ENCODE results near the gene AMDHD2.
A peak's percentile ranks its signal among the peaks of the same experiment; 100 is the strongest.

Gene AMDHD2, protein sequence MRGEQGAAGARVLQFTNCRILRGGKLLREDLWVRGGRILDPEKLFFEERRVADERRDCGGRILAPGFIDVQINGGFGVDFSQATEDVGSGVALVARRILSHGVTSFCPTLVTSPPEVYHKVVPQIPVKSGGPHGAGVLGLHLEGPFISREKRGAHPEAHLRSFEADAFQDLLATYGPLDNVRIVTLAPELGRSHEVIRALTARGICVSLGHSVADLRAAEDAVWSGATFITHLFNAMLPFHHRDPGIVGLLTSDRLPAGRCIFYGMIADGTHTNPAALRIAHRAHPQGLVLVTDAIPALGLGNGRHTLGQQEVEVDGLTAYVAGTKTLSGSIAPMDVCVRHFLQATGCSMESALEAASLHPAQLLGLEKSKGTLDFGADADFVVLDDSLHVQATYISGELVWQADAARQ

DNA sequence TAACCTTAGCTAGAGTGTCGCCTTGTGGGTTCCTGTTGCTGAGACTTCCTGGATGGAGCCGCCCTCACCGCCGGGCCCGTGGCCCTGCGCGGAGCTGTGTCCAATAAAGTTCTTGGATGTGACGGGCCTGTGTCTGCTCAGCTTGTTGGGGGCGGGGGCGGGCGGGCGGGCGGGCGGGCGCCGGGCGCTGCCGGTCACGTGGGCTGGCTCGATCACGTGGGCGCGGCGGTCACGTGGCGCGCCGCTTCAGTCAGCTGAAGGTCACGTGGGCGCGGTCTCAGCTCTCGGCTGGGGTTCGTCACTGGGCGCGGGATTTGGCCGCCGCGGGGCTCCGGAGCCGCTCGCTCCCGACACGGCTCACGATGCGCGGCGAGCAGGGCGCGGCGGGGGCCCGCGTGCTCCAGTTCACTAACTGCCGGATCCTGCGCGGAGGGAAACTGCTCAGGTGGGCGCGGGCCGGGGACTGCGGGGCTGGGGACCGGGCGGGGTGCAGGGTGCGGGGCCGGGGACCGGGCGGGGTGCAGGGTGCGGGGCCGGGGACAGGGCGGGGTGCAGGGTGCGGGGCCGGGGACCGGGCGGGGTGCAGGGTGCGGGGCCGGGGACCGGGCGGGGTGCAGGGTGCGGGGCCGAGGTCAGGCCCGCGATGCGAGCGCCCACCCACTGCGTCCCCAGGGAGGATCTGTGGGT, at the start of gene AMDHD2:
TSS of gene AMDHD2 (plus strand) at position 275 of the 687 bp plus-strand sequence. CDS start at position 363, 88 bp downstream.
- peak within 1 kb of the TSS; percentile 92 for H3K27ac ChIP-seq
- TF ChIP-seq ZFX (IDR thresholded peaks at IDR 0.05; ENCODE audit: borderline replicate concordance), result no peak
- TF ChIP-seq, protein P1, sequence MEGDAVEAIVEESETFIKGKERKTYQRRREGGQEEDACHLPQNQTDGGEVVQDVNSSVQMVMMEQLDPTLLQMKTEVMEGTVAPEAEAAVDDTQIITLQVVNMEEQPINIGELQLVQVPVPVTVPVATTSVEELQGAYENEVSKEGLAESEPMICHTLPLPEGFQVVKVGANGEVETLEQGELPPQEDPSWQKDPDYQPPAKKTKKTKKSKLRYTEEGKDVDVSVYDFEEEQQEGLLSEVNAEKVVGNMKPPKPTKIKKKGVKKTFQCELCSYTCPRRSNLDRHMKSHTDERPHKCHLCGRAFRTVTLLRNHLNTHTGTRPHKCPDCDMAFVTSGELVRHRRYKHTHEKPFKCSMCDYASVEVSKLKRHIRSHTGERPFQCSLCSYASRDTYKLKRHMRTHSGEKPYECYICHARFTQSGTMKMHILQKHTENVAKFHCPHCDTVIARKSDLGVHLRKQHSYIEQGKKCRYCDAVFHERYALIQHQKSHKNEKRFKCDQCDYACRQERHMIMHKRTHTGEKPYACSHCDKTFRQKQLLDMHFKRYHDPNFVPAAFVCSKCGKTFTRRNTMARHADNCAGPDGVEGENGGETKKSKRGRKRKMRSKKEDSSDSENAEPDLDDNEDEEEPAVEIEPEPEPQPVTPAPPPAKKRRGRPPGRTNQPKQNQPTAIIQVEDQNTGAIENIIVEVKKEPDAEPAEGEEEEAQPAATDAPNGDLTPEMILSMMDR (IDR thresholded peaks at IDR 0.05), result no peak

DNA sequence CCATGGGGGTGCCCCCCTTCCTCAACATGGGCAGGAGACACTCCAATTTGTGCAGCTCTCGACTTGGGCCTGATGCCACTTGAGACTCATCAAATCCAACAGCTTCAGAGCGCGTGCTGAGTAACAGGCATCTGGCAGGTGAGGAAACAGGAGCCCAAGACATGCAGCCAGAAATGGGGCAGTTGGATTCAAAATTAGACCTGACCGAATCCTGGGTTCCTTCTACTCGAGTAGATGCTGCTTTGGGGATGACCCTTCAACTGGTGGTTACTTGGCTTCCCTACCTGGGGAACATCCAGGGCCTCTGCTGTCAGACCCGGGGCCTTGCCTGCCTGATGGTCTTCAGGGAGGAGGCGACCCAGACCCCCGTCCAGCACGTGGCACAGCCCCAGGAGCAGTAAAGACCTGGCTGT, 49.6 kb upstream of the AMDHD2 start:
- H3K27ac ChIP-seq, result peak overlapping the region; percentile 95
- TF ChIP-seq, protein P1 (IDR thresholded peaks at IDR 0.05), result no peak
- no peak for TF ChIP-seq ZFX (IDR thresholded peaks at IDR 0.05; ENCODE audit: borderline replicate concordance)

DNA sequence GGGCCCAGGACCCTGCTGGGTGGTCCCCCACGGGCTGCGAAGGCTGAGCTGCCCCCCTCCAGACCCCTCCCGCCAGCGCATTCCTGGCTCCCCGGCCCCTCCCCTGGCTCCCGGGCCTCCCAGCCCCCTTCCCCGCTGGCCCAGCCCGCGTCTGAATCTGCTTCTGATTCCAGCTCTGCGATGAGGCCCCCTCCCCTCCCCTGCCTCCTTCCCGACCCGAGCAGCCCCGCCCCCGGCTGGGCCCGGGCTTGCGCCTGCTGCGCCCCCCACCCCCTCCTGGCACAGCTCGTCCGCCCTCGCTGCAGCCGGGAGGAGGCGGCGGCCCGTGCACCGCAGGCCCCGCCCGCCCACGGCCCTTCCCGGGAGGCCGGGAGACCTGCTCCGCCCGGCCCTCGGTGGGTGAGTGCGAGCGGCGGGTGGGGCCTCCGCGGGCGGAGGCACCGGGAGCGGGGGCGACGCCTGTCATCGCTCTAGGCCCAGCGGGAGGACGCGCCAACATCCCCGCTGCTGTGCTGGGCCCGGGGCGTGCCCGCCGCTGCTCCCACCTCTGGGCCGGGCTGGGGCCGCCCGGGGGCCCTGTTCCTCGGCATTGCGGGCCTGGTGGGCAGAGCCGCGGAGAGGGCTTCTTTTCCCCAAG, 49.0 kb upstream of the AMDHD2 start, which contains the start of gene NTN3:
TSS of gene NTN3 (plus strand) at position 282 of the 637 bp plus-strand sequence. CDS start 405 bp downstream, outside the sequence.
- no peak for TF ChIP-seq ZFX (IDR thresholded peaks at IDR 0.05; ENCODE audit: borderline replicate concordance)
- TF ChIP-seq, protein P1 (IDR thresholded peaks at IDR 0.05), result no peak

DNA sequence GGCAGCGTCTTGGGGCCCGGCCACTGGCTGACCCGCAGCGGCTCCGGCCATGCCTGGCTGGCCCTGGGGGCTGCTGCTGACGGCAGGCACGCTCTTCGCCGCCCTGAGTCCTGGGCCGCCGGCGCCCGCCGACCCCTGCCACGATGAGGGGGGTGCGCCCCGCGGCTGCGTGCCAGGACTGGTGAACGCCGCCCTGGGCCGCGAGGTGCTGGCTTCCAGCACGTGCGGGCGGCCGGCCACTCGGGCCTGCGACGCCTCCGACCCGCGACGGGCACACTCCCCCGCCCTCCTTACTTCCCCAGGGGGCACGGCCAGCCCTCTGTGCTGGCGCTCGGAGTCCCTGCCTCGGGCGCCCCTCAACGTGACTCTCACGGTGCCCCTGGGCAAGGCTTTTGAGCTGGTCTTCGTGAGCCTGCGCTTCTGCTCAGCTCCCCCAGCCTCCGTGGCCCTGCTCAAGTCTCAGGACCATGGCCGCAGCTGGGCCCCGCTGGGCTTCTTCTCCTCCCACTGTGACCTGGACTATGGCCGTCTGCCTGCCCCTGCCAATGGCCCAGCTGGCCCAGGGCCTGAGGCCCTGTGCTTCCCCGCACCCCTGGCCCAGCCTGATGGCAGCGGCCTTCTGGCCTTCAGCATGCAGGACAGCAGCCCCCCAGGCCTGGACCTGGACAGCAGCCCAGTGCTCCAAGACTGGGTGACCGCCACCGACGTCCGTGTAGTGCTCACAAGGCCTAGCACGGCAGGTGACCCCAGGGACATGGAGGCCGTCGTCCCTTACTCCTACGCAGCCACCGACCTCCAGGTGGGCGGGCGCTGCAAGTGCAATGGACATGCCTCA, 48.3 kb upstream of the AMDHD2 start:
- H3K27ac ChIP-seq, result peak overlapping the region; percentile 95
- TF ChIP-seq, protein P1 (IDR thresholded peaks at IDR 0.05), result no peak
- no peak for TF ChIP-seq ZFX (IDR thresholded peaks at IDR 0.05; ENCODE audit: borderline replicate concordance)

More for the DNA sequence above, 49.0 kb upstream of the AMDHD2 start, which contains the start of gene NTN3:
- H3K27ac ChIP-seq, result peak within 1 kb of the TSS; percentile 95

DNA sequence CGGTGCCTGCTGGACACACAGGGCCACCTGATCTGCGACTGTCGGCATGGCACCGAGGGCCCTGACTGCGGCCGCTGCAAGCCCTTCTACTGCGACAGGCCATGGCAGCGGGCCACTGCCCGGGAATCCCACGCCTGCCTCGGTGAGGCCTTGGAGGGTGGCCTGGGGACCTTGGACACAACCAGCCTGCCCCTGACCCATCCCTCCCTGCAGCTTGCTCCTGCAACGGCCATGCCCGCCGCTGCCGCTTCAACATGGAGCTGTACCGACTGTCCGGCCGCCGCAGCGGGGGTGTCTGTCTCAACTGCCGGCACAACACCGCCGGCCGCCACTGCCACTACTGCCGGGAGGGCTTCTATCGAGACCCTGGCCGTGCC, 47.7 kb upstream of the AMDHD2 start:
- peak overlapping the region; percentile 95 for H3K27ac ChIP-seq
- TF ChIP-seq ZFX (IDR thresholded peaks at IDR 0.05; ENCODE audit: borderline replicate concordance), result no peak
- TF ChIP-seq, protein P1 (IDR thresholded peaks at IDR 0.05), result no peak

DNA sequence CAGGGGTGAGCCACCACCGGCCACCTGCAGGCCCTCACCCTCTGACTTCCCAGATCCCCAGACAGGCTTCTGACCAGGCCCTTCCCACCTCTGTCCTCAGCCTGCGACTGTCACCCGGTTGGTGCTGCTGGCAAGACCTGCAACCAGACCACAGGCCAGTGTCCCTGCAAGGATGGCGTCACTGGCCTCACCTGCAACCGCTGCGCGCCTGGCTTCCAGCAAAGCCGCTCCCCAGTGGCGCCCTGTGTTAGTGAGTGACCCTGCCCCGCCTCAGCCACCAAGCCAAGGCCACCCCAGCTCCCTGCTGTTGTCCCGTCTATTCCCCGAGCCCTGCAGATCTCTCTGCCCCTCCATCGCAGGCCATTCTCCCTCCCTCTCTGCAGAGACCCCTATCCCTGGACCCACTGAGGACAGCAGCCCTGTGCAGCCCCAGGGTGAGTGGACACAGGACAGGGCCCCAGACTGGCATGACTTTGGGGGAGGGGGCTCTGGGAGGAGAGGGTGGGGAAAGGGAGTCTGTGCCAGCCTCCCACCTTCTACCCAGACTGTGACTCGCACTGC, 47.2 kb upstream of the AMDHD2 start:
- TF ChIP-seq, protein P1 (IDR thresholded peaks at IDR 0.05), result no peak
- TF ChIP-seq ZFX (IDR thresholded peaks at IDR 0.05; ENCODE audit: borderline replicate concordance), result no peak
- H3K27ac ChIP-seq, result peak overlapping the region; percentile 95
